Measurements from ENCODE around the gene RXRA.

Gene RXRA

DNA sequence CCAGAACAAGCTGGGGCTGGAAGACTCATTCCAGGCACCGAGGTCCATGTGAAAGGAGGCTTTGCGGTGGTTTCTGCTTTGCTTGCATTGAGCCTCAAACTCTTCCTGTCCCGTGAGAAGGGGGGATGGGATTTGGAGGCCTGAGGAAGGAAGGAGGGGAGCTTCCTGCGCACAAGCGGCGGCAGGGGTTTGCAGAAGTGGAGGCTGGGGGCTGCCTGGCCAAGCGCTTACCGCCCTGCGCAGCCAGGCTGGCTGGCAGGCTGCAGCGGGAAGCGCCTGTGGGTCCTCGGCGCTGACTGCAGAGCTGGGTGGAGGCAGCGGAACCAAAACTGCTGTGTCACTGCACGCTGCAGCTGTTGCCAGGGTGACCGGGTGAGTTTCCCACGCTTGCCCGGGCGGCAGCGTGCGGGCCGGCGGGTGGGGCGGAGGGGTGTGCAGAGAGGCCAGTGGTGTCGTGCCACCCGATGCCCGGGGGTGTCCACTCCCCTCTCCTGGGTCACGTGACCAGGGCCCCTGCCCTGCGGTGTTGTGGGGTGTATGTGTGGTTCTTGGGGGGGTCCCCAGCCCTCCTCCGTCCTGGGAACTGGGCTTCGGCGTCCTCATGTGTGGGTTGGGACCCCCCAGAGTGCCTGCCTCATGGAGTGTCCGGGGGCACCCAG lies 81.0 kb downstream of the RXRA start:
- POLR2A ChIA-PET, result no interaction called here
- CTCF ChIA-PET, result interaction anchor here (1.6 kb wide), 2 partner anchors 36 to 239 kb away, joined by 6 read pairs; no protein-coding TSS in a partner anchor
- TF ChIP-seq, protein P1, sequence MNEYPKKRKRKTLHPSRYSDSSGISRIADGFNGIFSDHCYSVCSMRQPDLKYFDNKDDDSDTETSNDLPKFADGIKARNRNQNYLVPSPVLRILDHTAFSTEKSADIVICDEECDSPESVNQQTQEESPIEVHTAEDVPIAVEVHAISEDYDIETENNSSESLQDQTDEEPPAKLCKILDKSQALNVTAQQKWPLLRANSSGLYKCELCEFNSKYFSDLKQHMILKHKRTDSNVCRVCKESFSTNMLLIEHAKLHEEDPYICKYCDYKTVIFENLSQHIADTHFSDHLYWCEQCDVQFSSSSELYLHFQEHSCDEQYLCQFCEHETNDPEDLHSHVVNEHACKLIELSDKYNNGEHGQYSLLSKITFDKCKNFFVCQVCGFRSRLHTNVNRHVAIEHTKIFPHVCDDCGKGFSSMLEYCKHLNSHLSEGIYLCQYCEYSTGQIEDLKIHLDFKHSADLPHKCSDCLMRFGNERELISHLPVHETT (tag by site-specific recombination; IDR thresholded peaks at IDR 0.05), result no peak
- TF ChIP-seq ZNF785 (tag by site-specific recombination; IDR thresholded peaks at IDR 0.05) (no peak), ZNF19 (tag by site-specific recombination; IDR thresholded peaks at IDR 0.05; ENCODE audit: low read depth) (no peak), ZFHX2 (tag by site-specific recombination; conservative IDR thresholded peaks at IDR 0.05) (no peak), ZNF311 (tag by site-specific recombination; IDR thresholded peaks at IDR 0.05; ENCODE audit: borderline replicate concordance) (no peak), GLIS2 (tag by site-specific recombination; IDR thresholded peaks at IDR 0.05) (peak; percentile 41; the same call in 1 of the 2 replicates)
- TF ChIP-seq, protein P2, sequence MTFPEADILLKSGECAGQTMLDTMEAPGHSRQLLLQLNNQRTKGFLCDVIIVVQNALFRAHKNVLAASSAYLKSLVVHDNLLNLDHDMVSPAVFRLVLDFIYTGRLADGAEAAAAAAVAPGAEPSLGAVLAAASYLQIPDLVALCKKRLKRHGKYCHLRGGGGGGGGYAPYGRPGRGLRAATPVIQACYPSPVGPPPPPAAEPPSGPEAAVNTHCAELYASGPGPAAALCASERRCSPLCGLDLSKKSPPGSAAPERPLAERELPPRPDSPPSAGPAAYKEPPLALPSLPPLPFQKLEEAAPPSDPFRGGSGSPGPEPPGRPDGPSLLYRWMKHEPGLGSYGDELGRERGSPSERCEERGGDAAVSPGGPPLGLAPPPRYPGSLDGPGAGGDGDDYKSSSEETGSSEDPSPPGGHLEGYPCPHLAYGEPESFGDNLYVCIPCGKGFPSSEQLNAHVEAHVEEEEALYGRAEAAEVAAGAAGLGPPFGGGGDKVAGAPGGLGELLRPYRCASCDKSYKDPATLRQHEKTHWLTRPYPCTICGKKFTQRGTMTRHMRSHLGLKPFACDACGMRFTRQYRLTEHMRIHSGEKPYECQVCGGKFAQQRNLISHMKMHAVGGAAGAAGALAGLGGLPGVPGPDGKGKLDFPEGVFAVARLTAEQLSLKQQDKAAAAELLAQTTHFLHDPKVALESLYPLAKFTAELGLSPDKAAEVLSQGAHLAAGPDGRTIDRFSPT (tag by site-specific recombination; IDR thresholded peaks at IDR 0.05), result peak; percentile 53; the same call in 1 of the 2 replicates
- Histone ChIP-seq H3K9me3 (ENCODE audit: control insufficient read depth, insufficient read depth, low read depth, low read length) (no peaks in the 10 kb centered on the region), H3K36me3 (ENCODE audit: control insufficient read depth in 2 of 2, insufficient read depth in 1 of 2, low read length in 2 of 2) (peaks cover 0 to 21% of the 10 kb centered on the region in 2 experiments; a peak in 1 of 3 replicates), H3K27ac (ENCODE audit: extremely low read depth, low read depth, low read length) (no peak overlapping the region), H3K4me1 (ENCODE audit: control insufficient read depth, insufficient read depth, low read length) (no peaks in the 10 kb centered on the region), H3K4me3 (ENCODE audit: low read depth, low read length) (no peak overlapping the region)

DNA sequence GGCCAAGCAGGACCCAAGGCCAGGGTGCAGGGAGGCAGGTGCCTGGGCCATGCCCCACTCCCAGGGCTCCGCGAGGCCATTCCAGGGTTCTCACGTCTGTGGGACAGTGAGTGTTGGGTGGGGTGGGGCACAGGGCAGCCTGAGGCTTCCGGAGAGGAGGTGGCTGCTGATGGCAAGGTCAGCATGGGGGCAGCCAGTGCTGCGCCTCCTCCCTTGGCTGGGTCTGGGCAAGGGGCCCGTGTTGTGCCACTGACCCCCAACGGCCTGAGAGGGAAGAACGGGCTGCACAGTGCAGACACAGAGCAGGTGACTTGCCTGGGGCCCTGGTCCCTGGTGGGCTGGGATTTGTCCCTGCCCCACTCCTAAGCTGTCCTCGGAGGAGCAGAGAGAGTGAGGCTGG lies 82.1 kb downstream of the RXRA start:
- CTCF ChIA-PET, result no interaction called here
- H3K9me3 ChIP-seq (ENCODE audit: control insufficient read depth, insufficient read depth, low read depth, low read length), result no peaks in the 10 kb centered on the region
- no peaks in the 10 kb centered on the region for H3K4me1 ChIP-seq (ENCODE audit: control insufficient read depth, insufficient read depth, low read length)
- peaks cover 0 to 21% of the 10 kb centered on the region in 2 experiments; a peak in 1 of 3 replicates for H3K36me3 ChIP-seq (ENCODE audit: control insufficient read depth in 2 of 2, insufficient read depth in 1 of 2, low read length in 2 of 2)
- POLR2A ChIA-PET, result no interaction called here
- no peak overlapping the region for H3K27ac ChIP-seq (ENCODE audit: extremely low read depth, low read depth, low read length)
- no peak overlapping the region for H3K4me3 ChIP-seq (ENCODE audit: low read depth, low read length)
- no peak for TF ChIP-seq ZNF350 (tag by site-specific recombination; IDR thresholded peaks at IDR 0.05)
- TF ChIP-seq, protein P3, sequence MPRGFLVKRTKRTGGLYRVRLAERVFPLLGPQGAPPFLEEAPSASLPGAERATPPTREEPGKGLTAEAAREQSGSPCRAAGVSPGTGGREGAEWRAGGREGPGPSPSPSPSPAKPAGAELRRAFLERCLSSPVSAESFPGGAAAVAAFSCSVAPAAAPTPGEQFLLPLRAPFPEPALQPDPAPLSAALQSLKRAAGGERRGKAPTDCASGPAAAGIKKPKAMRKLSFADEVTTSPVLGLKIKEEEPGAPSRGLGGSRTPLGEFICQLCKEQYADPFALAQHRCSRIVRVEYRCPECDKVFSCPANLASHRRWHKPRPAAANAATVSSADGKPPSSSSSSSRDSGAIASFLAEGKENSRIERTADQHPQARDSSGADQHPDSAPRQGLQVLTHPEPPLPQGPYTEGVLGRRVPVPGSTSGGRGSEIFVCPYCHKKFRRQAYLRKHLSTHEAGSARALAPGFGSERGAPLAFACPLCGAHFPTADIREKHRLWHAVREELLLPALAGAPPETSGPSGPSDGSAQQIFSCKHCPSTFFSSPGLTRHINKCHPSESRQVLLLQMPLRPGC (tag by site-specific recombination; IDR thresholded peaks at IDR 0.05), result no peak
- no peak for TF ChIP-seq ZNF768 (tag by site-specific recombination; IDR thresholded peaks at IDR 0.05)
- TF ChIP-seq ZNF48 (tag by site-specific recombination; IDR thresholded peaks at IDR 0.05), result no peak
- no peak for TF ChIP-seq ZNF133 (tag by site-specific recombination; IDR thresholded peaks at IDR 0.05)
- TF ChIP-seq ZFHX2 (tag by site-specific recombination; conservative IDR thresholded peaks at IDR 0.05), result no peak
- TF ChIP-seq, protein P4, sequence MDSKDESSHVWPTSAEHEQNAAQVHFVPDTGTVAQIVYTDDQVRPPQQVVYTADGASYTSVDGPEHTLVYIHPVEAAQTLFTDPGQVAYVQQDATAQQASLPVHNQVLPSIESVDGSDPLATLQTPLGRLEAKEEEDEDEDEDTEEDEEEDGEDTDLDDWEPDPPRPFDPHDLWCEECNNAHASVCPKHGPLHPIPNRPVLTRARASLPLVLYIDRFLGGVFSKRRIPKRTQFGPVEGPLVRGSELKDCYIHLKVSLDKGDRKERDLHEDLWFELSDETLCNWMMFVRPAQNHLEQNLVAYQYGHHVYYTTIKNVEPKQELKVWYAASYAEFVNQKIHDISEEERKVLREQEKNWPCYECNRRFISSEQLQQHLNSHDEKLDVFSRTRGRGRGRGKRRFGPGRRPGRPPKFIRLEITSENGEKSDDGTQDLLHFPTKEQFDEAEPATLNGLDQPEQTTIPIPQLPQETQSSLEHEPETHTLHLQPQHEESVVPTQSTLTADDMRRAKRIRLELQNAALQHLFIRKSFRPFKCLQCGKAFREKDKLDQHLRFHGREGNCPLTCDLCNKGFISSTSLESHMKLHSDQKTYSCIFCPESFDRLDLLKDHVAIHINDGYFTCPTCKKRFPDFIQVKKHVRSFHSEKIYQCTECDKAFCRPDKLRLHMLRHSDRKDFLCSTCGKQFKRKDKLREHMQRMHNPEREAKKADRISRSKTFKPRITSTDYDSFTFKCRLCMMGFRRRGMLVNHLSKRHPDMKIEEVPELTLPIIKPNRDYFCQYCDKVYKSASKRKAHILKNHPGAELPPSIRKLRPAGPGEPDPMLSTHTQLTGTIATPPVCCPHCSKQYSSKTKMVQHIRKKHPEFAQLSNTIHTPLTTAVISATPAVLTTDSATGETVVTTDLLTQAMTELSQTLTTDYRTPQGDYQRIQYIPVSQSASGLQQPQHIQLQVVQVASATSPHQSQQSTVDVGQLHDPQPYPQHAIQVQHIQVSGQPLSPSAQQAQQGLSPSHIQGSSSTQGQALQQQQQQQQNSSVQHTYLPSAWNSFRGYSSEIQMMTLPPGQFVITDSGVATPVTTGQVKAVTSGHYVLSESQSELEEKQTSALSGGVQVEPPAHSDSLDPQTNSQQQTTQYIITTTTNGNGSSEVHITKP (tag by site-specific recombination; IDR thresholded peaks at IDR 0.05), result no peak
- no peak for TF ChIP-seq ZNF626 (tag by site-specific recombination; IDR thresholded peaks at IDR 0.05)
- TF ChIP-seq ZNF214 (tag by site-specific recombination; IDR thresholded peaks at IDR 0.05; ENCODE audit: borderline replicate concordance), result no peak
- no peak for TF ChIP-seq ZBTB48 (tag by site-specific recombination; IDR thresholded peaks at IDR 0.05)
- no peak for TF ChIP-seq ZNF785 (tag by site-specific recombination; IDR thresholded peaks at IDR 0.05)
- TF ChIP-seq, protein P5, sequence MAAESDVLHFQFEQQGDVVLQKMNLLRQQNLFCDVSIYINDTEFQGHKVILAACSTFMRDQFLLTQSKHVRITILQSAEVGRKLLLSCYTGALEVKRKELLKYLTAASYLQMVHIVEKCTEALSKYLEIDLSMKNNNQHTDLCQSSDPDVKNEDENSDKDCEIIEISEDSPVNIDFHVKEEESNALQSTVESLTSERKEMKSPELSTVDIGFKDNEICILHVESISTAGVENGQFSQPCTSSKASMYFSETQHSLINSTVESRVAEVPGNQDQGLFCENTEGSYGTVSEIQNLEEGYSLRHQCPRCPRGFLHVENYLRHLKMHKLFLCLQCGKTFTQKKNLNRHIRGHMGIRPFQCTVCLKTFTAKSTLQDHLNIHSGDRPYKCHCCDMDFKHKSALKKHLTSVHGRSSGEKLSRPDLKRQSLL (tag by site-specific recombination; IDR thresholded peaks at IDR 0.05), result no peak
- no peak for TF ChIP-seq MZF1 (tag by site-specific recombination; IDR thresholded peaks at IDR 0.05; ENCODE audit: borderline replicate concordance)
- no peak for TF ChIP-seq KLF1 (tag by site-specific recombination; IDR thresholded peaks at IDR 0.05)
- TF ChIP-seq, protein P6, sequence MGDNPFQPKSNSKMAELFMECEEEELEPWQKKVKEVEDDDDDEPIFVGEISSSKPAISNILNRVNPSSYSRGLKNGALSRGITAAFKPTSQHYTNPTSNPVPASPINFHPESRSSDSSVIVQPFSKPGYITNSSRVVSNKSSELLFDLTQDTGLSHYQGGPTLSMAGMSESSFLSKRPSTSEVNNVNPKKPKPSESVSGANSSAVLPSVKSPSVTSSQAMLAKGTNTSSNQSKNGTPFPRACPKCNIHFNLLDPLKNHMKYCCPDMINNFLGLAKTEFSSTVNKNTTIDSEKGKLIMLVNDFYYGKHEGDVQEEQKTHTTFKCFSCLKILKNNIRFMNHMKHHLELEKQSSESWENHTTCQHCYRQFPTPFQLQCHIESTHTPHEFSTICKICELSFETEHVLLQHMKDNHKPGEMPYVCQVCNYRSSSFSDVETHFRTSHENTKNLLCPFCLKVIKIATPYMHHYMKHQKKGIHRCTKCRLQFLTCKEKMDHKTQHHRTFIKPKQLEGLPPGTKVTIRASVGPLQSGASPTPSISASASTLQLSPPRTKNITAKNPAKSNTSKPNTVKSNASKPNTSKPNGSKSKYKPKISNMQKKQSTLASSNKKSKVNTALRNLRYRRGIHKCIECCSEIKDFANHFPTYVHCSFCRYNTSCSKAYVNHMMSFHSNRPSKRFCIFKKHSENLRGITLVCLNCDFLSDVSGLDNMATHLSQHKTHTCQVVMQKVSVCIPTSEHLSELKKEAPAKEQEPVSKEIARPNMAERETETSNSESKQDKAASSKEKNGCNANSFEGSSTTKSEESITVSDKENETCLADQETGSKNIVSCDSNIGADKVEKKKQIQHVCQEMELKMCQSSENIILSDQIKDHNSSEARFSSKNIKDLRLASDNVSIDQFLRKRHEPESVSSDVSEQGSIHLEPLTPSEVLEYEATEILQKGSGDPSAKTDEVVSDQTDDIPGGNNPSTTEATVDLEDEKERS (tag by site-specific recombination; IDR thresholded peaks at IDR 0.05), result no peak

Data from HEK293 (cell line).